ENCODE measurements around the gene PAFAH1B2. TPM values are rescaled to one million over a fixed set of nuclear protein-coding genes. Genes with fewer than 3 reads are reported as not detected.
A peak's percentile ranks its signal among the peaks of the same experiment; 100 is the strongest.

The PAFAH1B2 gene
- total RNA-seq, 1 donor from 2014 or later, result 203 TPM

- peaks cover 8% of the 10 kb centered on the region for H3K4me1 Mint-ChIP-seq
- Histone ChIP-seq H4K20me1 (ENCODE audit: low read depth) (peaks cover 54% of the 10 kb centered on the region), H3K27ac (no peak overlapping the region), H3F3A (ENCODE audit: low read depth) (peaks cover 26% of the 10 kb centered on the region), H3K36me3 (peaks cover 16% of the 10 kb centered on the region), H3K9me3 (ENCODE audit: low read depth) (no peaks in the 10 kb centered on the region), H3K9ac (no peak overlapping the region), H3K4me1 (peaks cover 13% of the 10 kb centered on the region), H3K79me2 (ENCODE audit: low read depth) (peaks cover 32% of the 10 kb centered on the region), H3K4me3 (no peak overlapping the region), H3K27me3 (no peaks in the 10 kb centered on the region), H3K4me2 (no peak overlapping the region), H2AFZ (replicated peaks) (no peak overlapping the region)
- H3K27ac Mint-ChIP-seq, result no peak overlapping the region
- no peaks in the 10 kb centered on the region for H3K9me3 Mint-ChIP-seq
- TF ChIP-seq CTCF (IDR thresholded peaks at IDR 0.05), result no peak
- TF ChIP-seq EZH2 (IDR thresholded peaks at IDR 0.05), result no peak
- no peak for TF ChIP-seq EZH2phosphoT487 (IDR thresholded peaks at IDR 0.05)
- peaks cover 15% of the 10 kb centered on the region for H3K36me3 Mint-ChIP-seq
- DNase-seq (ENCODE audit: low spot score), result no peak
- H3K27me3 Mint-ChIP-seq (ENCODE audit: insufficient read depth, low read depth), result no peaks in the 10 kb centered on the region
- no peak overlapping the region for H3K4me3 Mint-ChIP-seq
Observed at GRCh38 chr11:117166491-117166890, 22.4 kb downstream of the PAFAH1B2 start.

GRCh38 chr11:117169736-117170135, 25.6 kb downstream of the PAFAH1B2 start:
- no peak overlapping the region for H3K4me3 Mint-ChIP-seq
- no peaks in the 10 kb centered on the region for H3K9me3 Mint-ChIP-seq
- TF ChIP-seq EZH2 (IDR thresholded peaks at IDR 0.05) (no peak), CTCF (IDR thresholded peaks at IDR 0.05) (no peak), EZH2phosphoT487 (IDR thresholded peaks at IDR 0.05) (no peak)

GRCh38 chr11:117170210-117170609, 26.1 kb downstream of the PAFAH1B2 start:
- no peaks in the 10 kb centered on the region for H3K9me3 ChIP-seq (ENCODE audit: low read depth)
- H3K9ac ChIP-seq, result no peak overlapping the region
- peaks cover 35% of the 10 kb centered on the region for H3K4me1 ChIP-seq
- Mint-ChIP-seq H3K4me1 (peaks cover 16% of the 10 kb centered on the region), H3K9me3 (no peaks in the 10 kb centered on the region), H3K4me3 (no peak overlapping the region), H3K27ac (no peak overlapping the region), H3K36me3 (peaks cover 9% of the 10 kb centered on the region), H3K27me3 (ENCODE audit: insufficient read depth, low read depth) (peaks cover 2% of the 10 kb centered on the region)
- no peak for DNase-seq (ENCODE audit: low spot score)
- peaks cover 8% of the 10 kb centered on the region for H3K36me3 ChIP-seq
- H3K4me2 ChIP-seq, result no peak overlapping the region
- H3K79me2 ChIP-seq (ENCODE audit: low read depth), result peaks cover 11% of the 10 kb centered on the region
- H4K20me1 ChIP-seq (ENCODE audit: low read depth), result peaks cover 60% of the 10 kb centered on the region
- H2AFZ ChIP-seq (replicated peaks), result no peak overlapping the region
- peak overlapping the region; percentile 85 for H3K27ac ChIP-seq
- peaks cover 47% of the 10 kb centered on the region for H3F3A ChIP-seq (ENCODE audit: low read depth)
- no peak overlapping the region for H3K4me3 ChIP-seq
- TF ChIP-seq EZH2phosphoT487 (IDR thresholded peaks at IDR 0.05) (no peak), EZH2 (IDR thresholded peaks at IDR 0.05) (no peak), CTCF (IDR thresholded peaks at IDR 0.05) (no peak)
- H3K27me3 ChIP-seq, result no peaks in the 10 kb centered on the region

More at GRCh38 chr11:117169736-117170135, 25.6 kb downstream of the PAFAH1B2 start:
- no peak overlapping the region for H3K27ac Mint-ChIP-seq
- Histone ChIP-seq H3K4me2 (no peak overlapping the region), H3K27ac (peak overlapping the region; percentile 8), H2AFZ (replicated peaks) (no peak overlapping the region), H3K36me3 (peaks cover 8% of the 10 kb centered on the region), H3K9me3 (ENCODE audit: low read depth) (no peaks in the 10 kb centered on the region), H3K79me2 (ENCODE audit: low read depth) (peaks cover 14% of the 10 kb centered on the region), H3K4me3 (no peak overlapping the region), H3K9ac (no peak overlapping the region), H3K27me3 (no peaks in the 10 kb centered on the region), H4K20me1 (ENCODE audit: low read depth) (peaks cover 60% of the 10 kb centered on the region), H3K4me1 (peaks cover 35% of the 10 kb centered on the region), H3F3A (ENCODE audit: low read depth) (peaks cover 42% of the 10 kb centered on the region)
- H3K27me3 Mint-ChIP-seq (ENCODE audit: insufficient read depth, low read depth), result no peaks in the 10 kb centered on the region
- DNase-seq (ENCODE audit: low spot score), result no peak
- H3K36me3 Mint-ChIP-seq, result peaks cover 10% of the 10 kb centered on the region
- peaks cover 14% of the 10 kb centered on the region for H3K4me1 Mint-ChIP-seq
